ENCODE results near the gene LMO7. TPM values are rescaled to one million over a fixed set of nuclear protein-coding genes. Genes with fewer than 3 reads are reported as not detected.
"Not testable (repeated sequence)": the region's sequence is repeated elsewhere in the genome, so short reads cannot be mapped to it uniquely, and the experiment has no call there.

The LMO7 gene
- total and polyA plus RNA-seq, 2 of the 4 experiments (the other 2 are of a cell fraction) = 266 to 367 TPM

GRCh38 chr13:75680251-75680650 lies 44.1 kb downstream of the LMO7 start:
- CTCF ChIA-PET; H3K9me3 ChIP-seq (ENCODE audit: control insufficient read depth, insufficient read depth, low read length); H2AFZ ChIP-seq (replicated peaks; ENCODE audit: low read length, poor library complexity); H2BK120ac ChIP-seq (ENCODE audit: low read depth, low read length); H3K27ac ChIP-seq (ENCODE audit: insufficient read depth, low read length); DNase-seq; H3K4ac ChIP-seq (ENCODE audit: low read depth, low read length); H4K8ac ChIP-seq (ENCODE audit: low read depth in 2 of 2, low read length in 2 of 2); H2AK5ac ChIP-seq (ENCODE audit: low read depth, low read length); H3K27me3 ChIP-seq (ENCODE audit: control insufficient read depth, insufficient read depth, low read length); H3K56ac ChIP-seq (ENCODE audit: extremely low read depth, insufficient read depth, low read length); H3K14ac ChIP-seq (replicated peaks; ENCODE audit: low read depth, low read length); BruUV-seq (replicated peaks); H3K9ac ChIP-seq (ENCODE audit: low read depth, low read length); H3K4me3 ChIP-seq (ENCODE audit: insufficient read depth, low read depth, low read length); intact Hi-C loops (cut with micrococcal nuclease); H4K91ac ChIP-seq (ENCODE audit: insufficient read depth, low read depth, low read length); dilution Hi-C loops (cut with HindIII; ENCODE audit: low sequenced_read_pairs, unreplicated experiment); ATAC-seq (ENCODE audit: low read depth); H2AK9ac ChIP-seq (replicated peaks; ENCODE audit: low read depth, low read length, poor library complexity); POLR2A ChIA-PET (ENCODE audit: unreplicated experiment); H3K4me1 ChIP-seq (ENCODE audit: control insufficient read depth, insufficient read depth, low read length); H4K5ac ChIP-seq (ENCODE audit: low read depth, low read length); H3K9me1 ChIP-seq (ENCODE audit: insufficient read depth, low read length); H3K36me3 ChIP-seq (ENCODE audit: control insufficient read depth, insufficient read depth, low read length); H2BK15ac ChIP-seq (ENCODE audit: low read depth, low read length); H3K4me2 ChIP-seq (ENCODE audit: low read depth, low read length); H2BK5ac ChIP-seq (ENCODE audit: low read depth, low read length, poor library complexity, severe bottlenecking); H2BK20ac ChIP-seq (ENCODE audit: low read depth, low read length); H3K18ac ChIP-seq (ENCODE audit: low read depth, low read length); H3K23ac ChIP-seq (ENCODE audit: low read depth, low read length): not testable (repeated sequence)
- Histone ChIP-seq H3K79me1 (ENCODE audit: low read depth in 1 of 2, low read length in 2 of 2) (peaks cover 9 to 47% of the 10 kb centered on the region in 2 experiments; a peak in 3 of 4 replicates), H4K20me1 (ENCODE audit: insufficient read depth, low read length) (peaks cover 80% of the 10 kb centered on the region; the same call in 1 of the 2 replicates)
- WGBS, 2 experiments (ENCODE audit: extremely low coverage in 2 of 2, insufficient read length in 1 of 2) = no CpG with 5 or more reads among the region's 2 CpGs
- in situ Hi-C loops (cut with MboI; ENCODE audit: low sequenced_read_pairs) = loop anchor here (25.0 kb wide), 4 partner anchors 332 to 1307 kb away; partner anchors contain the start of gene CLN5
